ENCODE measurements around the gene FOLR2. TPM values are rescaled to one million over a fixed set of nuclear protein-coding genes. Genes with fewer than 3 reads are reported as not detected.

The FOLR2 gene
- polyA plus RNA-seq, 1 donor (not counting 4 experiments of a cell fraction or from before 2014, with no cell fraction given) = not detected

DNA sequence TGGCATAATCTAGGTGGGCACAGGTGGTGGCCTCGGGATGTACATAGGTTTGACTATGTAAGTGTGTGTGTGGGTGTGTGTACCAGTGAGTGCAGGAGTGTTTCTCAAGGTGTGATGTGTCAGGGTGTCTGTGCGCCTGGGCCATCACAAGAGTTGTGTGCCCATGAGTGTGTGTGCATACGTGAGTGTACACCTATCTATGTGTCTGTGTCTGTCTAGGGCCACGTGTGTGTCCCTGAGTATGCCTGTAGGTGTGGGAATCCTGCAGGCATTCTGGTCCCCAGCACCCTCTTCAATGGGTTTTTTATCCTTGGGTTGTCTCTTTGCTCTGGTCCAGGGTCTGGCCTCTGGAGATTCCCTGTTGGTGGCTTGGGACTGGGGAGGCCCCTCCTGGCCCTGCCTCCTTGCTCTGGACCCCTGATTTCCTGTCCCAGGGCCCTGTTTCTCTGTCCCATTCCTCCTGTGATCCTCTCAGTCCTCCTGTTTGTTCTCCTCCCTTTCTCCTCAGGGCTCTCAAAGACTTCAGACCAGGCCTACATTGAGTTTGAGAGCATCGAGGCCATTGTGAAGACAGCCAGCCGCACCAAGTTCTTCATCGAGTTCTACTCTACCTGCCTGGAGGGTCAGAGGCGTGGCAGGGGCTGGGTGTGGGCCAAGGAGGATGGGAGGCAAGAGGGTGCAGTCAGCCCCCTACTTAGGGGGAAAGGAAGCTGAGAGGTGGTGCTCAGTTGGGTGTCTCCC, 17.3 kb downstream of the FOLR2 start:
- H2AFZ ChIP-seq (ENCODE audit: control insufficient read depth, low read length) = no peak overlapping the region
- no peak overlapping the region for H3K9ac ChIP-seq (ENCODE audit: control insufficient read depth, extremely low read depth, insufficient read depth, low read length)

DNA sequence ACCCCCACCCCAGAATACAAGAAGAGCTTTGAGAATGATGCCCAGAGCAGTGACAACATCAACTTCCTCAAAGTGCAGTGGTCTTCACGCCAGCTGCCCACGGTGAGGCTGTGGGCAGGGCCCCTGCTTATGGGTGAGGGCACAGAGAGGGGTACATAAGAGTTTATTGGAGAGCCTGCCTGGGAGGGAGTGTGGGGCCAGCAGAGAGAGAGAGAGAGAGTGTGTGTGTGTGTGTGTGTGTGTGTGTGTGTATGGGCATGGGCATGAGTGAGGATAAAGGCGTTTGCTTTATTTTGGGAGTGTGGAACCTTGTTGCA, 17.9 kb downstream of the FOLR2 start:
- TF ChIP-seq, protein P1, sequence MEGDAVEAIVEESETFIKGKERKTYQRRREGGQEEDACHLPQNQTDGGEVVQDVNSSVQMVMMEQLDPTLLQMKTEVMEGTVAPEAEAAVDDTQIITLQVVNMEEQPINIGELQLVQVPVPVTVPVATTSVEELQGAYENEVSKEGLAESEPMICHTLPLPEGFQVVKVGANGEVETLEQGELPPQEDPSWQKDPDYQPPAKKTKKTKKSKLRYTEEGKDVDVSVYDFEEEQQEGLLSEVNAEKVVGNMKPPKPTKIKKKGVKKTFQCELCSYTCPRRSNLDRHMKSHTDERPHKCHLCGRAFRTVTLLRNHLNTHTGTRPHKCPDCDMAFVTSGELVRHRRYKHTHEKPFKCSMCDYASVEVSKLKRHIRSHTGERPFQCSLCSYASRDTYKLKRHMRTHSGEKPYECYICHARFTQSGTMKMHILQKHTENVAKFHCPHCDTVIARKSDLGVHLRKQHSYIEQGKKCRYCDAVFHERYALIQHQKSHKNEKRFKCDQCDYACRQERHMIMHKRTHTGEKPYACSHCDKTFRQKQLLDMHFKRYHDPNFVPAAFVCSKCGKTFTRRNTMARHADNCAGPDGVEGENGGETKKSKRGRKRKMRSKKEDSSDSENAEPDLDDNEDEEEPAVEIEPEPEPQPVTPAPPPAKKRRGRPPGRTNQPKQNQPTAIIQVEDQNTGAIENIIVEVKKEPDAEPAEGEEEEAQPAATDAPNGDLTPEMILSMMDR (optimal IDR thresholded peaks at IDR 0.05 in 1 of 3, IDR thresholded peaks at IDR 0.05 in 1 of 3, conservative IDR thresholded peaks at IDR 0.05 in 1 of 3; ENCODE audit: extremely low read depth in 1 of 3, insufficient read depth in 2 of 3, low read length in 3 of 3) = no peak
- no peak for TF ChIP-seq EZH2 (IDR thresholded peaks at IDR 0.05; ENCODE audit: low read length)
- Histone ChIP-seq H3K9me3 (ENCODE audit: control insufficient read depth, low read depth, low read length) (no peaks in the 10 kb centered on the region), H3K27ac (ENCODE audit: control insufficient read depth, insufficient read depth, low read length) (no peak overlapping the region), H2AFZ (ENCODE audit: control insufficient read depth, low read length) (no peak overlapping the region), H3K4me2 (ENCODE audit: control insufficient read depth, extremely low read depth, insufficient read depth, low read depth, low read length) (no peak overlapping the region), H3K9ac (ENCODE audit: control insufficient read depth, extremely low read depth, insufficient read depth, low read length) (no peak overlapping the region), H3K27me3 (ENCODE audit: control insufficient read depth, extremely low read depth, insufficient read depth, low read length) (peaks cover 2% of the 10 kb centered on the region), H4K20me1 (ENCODE audit: control insufficient read depth, extremely low read depth, insufficient read depth, low read length) (peaks cover 4% of the 10 kb centered on the region), H3K4me3 (ENCODE audit: control insufficient read depth in 2 of 3, extremely low read depth in 1 of 3, insufficient read depth in 2 of 3, low read depth in 1 of 3, low read length in 3 of 3) (no peak overlapping the region), H3K36me3 (ENCODE audit: control insufficient read depth in 2 of 2, extremely low read depth in 1 of 2, insufficient read depth in 2 of 2, low read length in 2 of 2) (peaks cover 55 to 62% of the 10 kb centered on the region in 2 experiments), H3K79me2 (ENCODE audit: control insufficient read depth, insufficient read depth, low read length) (no peaks in the 10 kb centered on the region), H3K4me1 (ENCODE audit: control insufficient read depth, extremely low read depth, insufficient read depth, low read length) (peaks cover 5% of the 10 kb centered on the region), H3K9me1 (ENCODE audit: control insufficient read depth, extremely low read depth, insufficient read depth, low read length) (no peaks in the 10 kb centered on the region)
- no peak for FAIRE-seq
- dilution Hi-C loops (cut with MboI; ENCODE audit: extremely low pct_ligation_motif_present, low sequenced_read_pairs) = no loop called here
- DNase-seq (ENCODE audit: low read depth, low spot score) = no peak

More for the DNA sequence above, 17.3 kb downstream of the FOLR2 start:
- dilution Hi-C loops (cut with MboI; ENCODE audit: extremely low pct_ligation_motif_present, low sequenced_read_pairs) = no loop called here
- H3K4me2 ChIP-seq (ENCODE audit: control insufficient read depth, extremely low read depth, insufficient read depth, low read depth, low read length) = no peak overlapping the region
- no peak overlapping the region for H3K4me3 ChIP-seq (ENCODE audit: control insufficient read depth in 2 of 3, extremely low read depth in 1 of 3, insufficient read depth in 2 of 3, low read depth in 1 of 3, low read length in 3 of 3)
- peaks cover 60 to 67% of the 10 kb centered on the region in 2 experiments for H3K36me3 ChIP-seq (ENCODE audit: control insufficient read depth in 2 of 2, extremely low read depth in 1 of 2, insufficient read depth in 2 of 2, low read length in 2 of 2)
- DNase-seq (ENCODE audit: low read depth, low spot score) (no peak), FAIRE-seq (no peak)
- TF ChIP-seq, protein P1 (optimal IDR thresholded peaks at IDR 0.05 in 1 of 3, IDR thresholded peaks at IDR 0.05 in 1 of 3, conservative IDR thresholded peaks at IDR 0.05 in 1 of 3; ENCODE audit: extremely low read depth in 1 of 3, insufficient read depth in 2 of 3, low read length in 3 of 3) = no peak
- no peak for TF ChIP-seq EZH2 (IDR thresholded peaks at IDR 0.05; ENCODE audit: low read length)
- peaks cover 3% of the 10 kb centered on the region for H3K4me1 ChIP-seq (ENCODE audit: control insufficient read depth, extremely low read depth, insufficient read depth, low read length)
- peaks cover 3% of the 10 kb centered on the region for H3K79me2 ChIP-seq (ENCODE audit: control insufficient read depth, insufficient read depth, low read length)
- H3K9me1 ChIP-seq (ENCODE audit: control insufficient read depth, extremely low read depth, insufficient read depth, low read length) = no peaks in the 10 kb centered on the region
- peaks cover 4% of the 10 kb centered on the region for H4K20me1 ChIP-seq (ENCODE audit: control insufficient read depth, extremely low read depth, insufficient read depth, low read length)
- H3K27ac ChIP-seq (ENCODE audit: control insufficient read depth, insufficient read depth, low read length) = no peak overlapping the region
- H3K27me3 ChIP-seq (ENCODE audit: control insufficient read depth, extremely low read depth, insufficient read depth, low read length) = no peaks in the 10 kb centered on the region
- H3K9me3 ChIP-seq (ENCODE audit: control insufficient read depth, low read depth, low read length) = no peaks in the 10 kb centered on the region

Data from keratinocyte (primary cell).